ENCODE results near the gene CLIP1.
"Not testable (repeated sequence)": the region's sequence is repeated elsewhere in the genome, so short reads cannot be mapped to it uniquely, and the experiment has no call there.

CLIP1 gene

GRCh38 chr12:122399254-122399591 lies 23.2 kb downstream of the CLIP1 start:
- TF ChIP-seq GABPA (IDR thresholded peaks at IDR 0.05; ENCODE audit: low read depth) (no peak), REST (IDR thresholded peaks at IDR 0.05; ENCODE audit: insufficient replicate concordance, low read depth) (no peak), POLR2AphosphoS5 (IDR thresholded peaks at IDR 0.05; ENCODE audit: low read depth) (no peak), SPI1 (IDR thresholded peaks at IDR 0.05; ENCODE audit: borderline replicate concordance, low read depth) (no peak)
- TF ChIP-seq, protein P1, sequence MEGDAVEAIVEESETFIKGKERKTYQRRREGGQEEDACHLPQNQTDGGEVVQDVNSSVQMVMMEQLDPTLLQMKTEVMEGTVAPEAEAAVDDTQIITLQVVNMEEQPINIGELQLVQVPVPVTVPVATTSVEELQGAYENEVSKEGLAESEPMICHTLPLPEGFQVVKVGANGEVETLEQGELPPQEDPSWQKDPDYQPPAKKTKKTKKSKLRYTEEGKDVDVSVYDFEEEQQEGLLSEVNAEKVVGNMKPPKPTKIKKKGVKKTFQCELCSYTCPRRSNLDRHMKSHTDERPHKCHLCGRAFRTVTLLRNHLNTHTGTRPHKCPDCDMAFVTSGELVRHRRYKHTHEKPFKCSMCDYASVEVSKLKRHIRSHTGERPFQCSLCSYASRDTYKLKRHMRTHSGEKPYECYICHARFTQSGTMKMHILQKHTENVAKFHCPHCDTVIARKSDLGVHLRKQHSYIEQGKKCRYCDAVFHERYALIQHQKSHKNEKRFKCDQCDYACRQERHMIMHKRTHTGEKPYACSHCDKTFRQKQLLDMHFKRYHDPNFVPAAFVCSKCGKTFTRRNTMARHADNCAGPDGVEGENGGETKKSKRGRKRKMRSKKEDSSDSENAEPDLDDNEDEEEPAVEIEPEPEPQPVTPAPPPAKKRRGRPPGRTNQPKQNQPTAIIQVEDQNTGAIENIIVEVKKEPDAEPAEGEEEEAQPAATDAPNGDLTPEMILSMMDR (IDR thresholded peaks at IDR 0.05; ENCODE audit: insufficient read depth, low read length) = no peak
- H3K27me3 ChIP-seq (ENCODE audit: insufficient read depth, poor library complexity, severe bottlenecking) = no peaks in the 10 kb centered on the region
- H3K4me3 ChIP-seq (replicated peaks; ENCODE audit: insufficient read depth, low read length) = no peak overlapping the region
- H3K27ac ChIP-seq (replicated peaks) = peak overlapping the region; percentile 66
- no peak for DNase-seq (ENCODE audit: low read depth in 1 of 2, low spot score in 1 of 2)

- not testable (repeated sequence) for H3K4me3 ChIP-seq (replicated peaks; ENCODE audit: insufficient read depth, low read length); H3K27me3 ChIP-seq (ENCODE audit: insufficient read depth, poor library complexity, severe bottlenecking); H3K27ac ChIP-seq (replicated peaks); DNase-seq (ENCODE audit: low read depth in 1 of 2, low spot score in 1 of 2)
These were observed 24.5 kb downstream of the CLIP1 start for GRCh38 chr12:122397981-122398380.

DNA sequence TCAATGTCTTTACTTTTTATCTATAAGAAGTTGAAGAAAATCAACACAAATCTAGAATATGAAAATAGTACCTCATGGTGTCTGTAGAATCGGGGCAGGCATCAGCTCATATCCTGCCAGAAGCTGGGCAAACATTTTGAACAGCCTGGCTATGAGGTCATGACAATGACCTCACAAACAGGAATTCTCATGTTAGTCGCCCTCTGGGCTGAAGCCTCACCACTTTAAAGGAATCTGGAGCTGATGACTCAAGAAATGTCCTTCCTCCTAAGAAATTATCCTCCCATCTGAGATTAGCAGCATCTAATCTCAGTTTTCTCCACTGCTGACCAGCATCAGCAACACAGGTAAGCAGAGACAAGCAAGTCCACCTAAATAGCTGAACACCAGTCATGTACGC lies 27.1 kb downstream of the CLIP1 start:
- no peak for TF ChIP-seq REST (IDR thresholded peaks at IDR 0.05; ENCODE audit: insufficient replicate concordance, low read depth)
- TF ChIP-seq, protein P1 (IDR thresholded peaks at IDR 0.05; ENCODE audit: insufficient read depth, low read length) = no peak
- TF ChIP-seq GABPA (IDR thresholded peaks at IDR 0.05; ENCODE audit: low read depth) = no peak
- no peak for TF ChIP-seq POLR2AphosphoS5 (IDR thresholded peaks at IDR 0.05; ENCODE audit: low read depth)
- TF ChIP-seq SPI1 (IDR thresholded peaks at IDR 0.05; ENCODE audit: borderline replicate concordance, low read depth) = no peak
- no peak overlapping the region for H3K4me3 ChIP-seq (replicated peaks; ENCODE audit: insufficient read depth, low read length)
- H3K27me3 ChIP-seq (ENCODE audit: insufficient read depth, poor library complexity, severe bottlenecking) = no peaks in the 10 kb centered on the region
- no peak for DNase-seq (ENCODE audit: low read depth in 1 of 2, low spot score in 1 of 2)
- H3K27ac ChIP-seq (replicated peaks) = no peak overlapping the region

DNA sequence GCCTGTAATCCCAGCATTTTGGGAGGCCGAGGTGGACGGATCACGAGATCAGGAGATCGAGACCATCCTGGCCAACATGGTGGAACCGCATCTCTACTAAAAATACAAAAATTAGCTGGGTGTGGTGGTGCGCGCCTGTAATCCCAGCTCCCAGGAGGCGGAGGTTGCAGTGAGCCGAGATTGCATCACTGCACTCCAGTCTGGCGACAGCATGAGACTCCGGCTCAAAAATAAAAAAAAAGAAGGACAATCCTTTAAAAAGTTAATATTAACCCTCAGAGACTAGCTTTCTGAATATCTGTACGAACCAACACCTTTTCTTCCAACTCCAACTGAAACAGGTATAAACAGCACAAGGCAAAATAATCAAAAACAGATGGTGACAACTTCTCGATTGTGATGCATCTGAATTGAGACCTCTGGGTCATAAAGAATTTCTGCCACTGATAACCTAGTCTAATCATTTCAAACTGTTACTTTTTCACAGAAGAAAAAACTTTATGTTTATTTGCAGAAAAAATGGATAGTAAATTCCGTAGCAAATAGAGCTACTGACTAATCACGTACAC lies 27.8 kb downstream of the CLIP1 start:
- DNase-seq (ENCODE audit: low read depth in 1 of 2, low spot score in 1 of 2) = no peak
- TF ChIP-seq GABPA (IDR thresholded peaks at IDR 0.05; ENCODE audit: low read depth) = no peak
- no peak for TF ChIP-seq POLR2AphosphoS5 (IDR thresholded peaks at IDR 0.05; ENCODE audit: low read depth)
- TF ChIP-seq, protein P1 (IDR thresholded peaks at IDR 0.05; ENCODE audit: insufficient read depth, low read length) = no peak
- TF ChIP-seq REST (IDR thresholded peaks at IDR 0.05; ENCODE audit: insufficient replicate concordance, low read depth) = no peak
- no peak for TF ChIP-seq SPI1 (IDR thresholded peaks at IDR 0.05; ENCODE audit: borderline replicate concordance, low read depth)
- no peak overlapping the region for H3K27ac ChIP-seq (replicated peaks)

More for the DNA sequence above, 27.8 kb downstream of the CLIP1 start:
- Histone ChIP-seq H3K4me3 (replicated peaks; ENCODE audit: insufficient read depth, low read length) (no peak overlapping the region), H3K27me3 (ENCODE audit: insufficient read depth, poor library complexity, severe bottlenecking) (no peaks in the 10 kb centered on the region)
